Mammary microvascular endothelial cell (primary cell): Measurements from ENCODE around the gene BTN1A1. TPM values are rescaled to one million over a fixed set of nuclear protein-coding genes. Genes with fewer than 3 reads are reported as not detected.

ENCODE experiments used
- total RNA-seq: library from RNA; depleted of rRNA; stranded (reverse); fragments of >200 nt; gene quantifications from 2 replicates; pipeline ENCODE4 v1.2.3, GENCODE V29; 2015

BTN1A1 gene, protein sequence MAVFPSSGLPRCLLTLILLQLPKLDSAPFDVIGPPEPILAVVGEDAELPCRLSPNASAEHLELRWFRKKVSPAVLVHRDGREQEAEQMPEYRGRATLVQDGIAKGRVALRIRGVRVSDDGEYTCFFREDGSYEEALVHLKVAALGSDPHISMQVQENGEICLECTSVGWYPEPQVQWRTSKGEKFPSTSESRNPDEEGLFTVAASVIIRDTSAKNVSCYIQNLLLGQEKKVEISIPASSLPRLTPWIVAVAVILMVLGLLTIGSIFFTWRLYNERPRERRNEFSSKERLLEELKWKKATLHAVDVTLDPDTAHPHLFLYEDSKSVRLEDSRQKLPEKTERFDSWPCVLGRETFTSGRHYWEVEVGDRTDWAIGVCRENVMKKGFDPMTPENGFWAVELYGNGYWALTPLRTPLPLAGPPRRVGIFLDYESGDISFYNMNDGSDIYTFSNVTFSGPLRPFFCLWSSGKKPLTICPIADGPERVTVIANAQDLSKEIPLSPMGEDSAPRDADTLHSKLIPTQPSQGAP
- not detected in 2 replicates for total RNA-seq

DNA sequence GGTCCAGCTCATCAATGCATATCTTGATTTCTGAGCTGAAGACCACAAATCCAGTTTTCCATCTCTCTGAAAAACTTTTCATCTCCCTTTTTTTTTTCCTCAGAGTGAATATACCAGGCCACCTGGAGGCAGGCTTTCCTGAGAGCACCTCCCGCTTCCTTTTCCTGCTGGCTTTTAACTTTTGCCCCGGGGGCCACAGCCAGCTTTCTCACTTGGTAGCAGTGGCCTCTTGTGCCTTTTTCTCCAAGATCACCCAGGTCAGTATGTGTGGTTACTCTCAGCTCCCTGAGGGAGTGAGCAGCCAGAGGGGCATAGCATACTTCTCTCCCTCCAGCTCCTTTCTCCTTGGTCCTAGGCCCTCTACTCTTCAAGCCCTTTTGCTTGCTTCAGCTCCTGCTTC is at the start of gene BTN1A1:
Gene BTN1A1 (plus strand): TSS at position 202 of the 400 bp plus-strand sequence. CDS start 984 bp downstream, outside the sequence.

DNA sequence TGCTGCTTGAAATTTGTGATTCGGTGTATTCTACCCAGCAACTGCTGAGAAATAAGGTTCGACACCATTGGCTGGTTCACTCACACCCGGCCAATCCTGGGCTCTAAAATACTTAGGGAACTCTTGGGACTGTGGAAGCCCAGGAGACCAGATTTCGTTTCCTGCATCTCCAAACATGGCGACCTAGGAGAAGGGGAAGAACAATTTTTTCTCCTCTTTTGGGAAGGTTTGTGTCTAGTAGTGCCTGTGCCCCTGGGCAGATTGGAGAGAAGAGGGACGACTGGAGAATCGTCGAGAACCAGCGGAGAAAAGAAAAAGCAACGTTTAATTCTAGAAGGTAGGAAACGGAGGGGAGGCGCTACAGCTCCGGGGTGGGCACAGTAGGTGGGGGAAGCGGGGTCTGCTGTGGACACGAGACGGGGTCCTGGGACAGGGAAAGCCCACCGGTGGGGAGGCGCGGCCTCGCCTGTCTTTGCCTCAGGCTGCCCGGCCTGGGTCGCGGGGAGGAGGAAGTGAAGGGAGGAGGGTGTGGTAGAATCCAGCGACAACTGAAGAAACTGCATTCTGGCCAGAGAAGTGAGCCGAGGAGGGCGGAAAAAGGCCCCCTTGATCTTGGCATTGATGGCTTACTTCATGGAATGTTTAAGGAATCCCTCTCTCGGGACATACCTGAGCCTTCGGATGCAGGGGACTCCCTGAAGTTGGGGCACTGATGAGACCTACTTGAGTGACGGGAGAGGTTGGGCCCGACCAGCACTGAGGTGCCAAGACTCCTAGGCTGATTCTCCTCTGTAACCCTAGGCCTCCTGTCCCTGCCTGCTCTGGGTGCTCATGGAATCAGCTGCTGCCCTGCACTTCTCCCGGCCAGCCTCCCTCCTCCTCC is 42.1 kb upstream of the BTN1A1 start, which contains the start of gene BTN2A1:
Gene BTN2A1 (plus strand): TSS at position 150 of the 883 bp plus-strand sequence. CDS start 682 bp downstream, at position 832.

DNA sequence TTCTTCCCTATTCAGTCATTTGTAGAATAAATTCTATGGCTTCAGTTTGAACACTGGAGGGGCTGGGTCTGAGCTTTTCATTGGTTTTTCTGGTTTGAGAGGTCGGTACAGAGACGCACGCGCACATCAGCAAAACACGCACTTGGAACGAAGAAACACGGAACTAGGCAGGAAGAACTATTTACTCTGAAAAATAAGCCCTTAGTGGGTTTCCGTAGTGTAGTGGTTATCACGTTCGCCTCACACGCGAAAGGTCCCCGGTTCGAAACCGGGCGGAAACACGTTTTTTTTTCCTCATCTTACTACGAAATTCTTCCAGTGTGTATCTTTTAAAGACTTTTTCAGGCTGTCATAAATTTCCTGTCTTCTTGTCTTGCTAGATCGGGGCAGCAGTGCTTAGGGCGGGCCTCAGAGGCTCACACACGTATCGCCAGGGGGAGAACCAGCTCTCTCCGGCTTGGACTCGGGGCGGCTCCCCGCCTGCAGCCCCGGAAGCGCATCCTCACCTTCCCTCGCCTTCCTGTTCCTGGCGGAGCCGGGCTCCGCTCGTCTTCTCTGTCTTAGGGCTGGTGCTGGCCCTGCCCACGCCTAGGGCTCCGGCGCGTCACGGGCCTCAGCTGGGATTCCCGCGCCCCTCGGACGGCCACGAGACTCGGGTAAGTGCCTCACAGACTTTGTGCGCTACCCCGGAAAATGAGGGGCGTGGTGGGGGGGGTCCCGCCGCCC is 37.9 kb downstream of the BTN1A1 start, which contains the start of gene HMGN4:
Gene HMGN4 (plus strand): TSS at position 521 of the 726 bp plus-strand sequence. CDS start 6,841 bp downstream, outside the sequence.

Other genes starting within 250 kb of the BTN1A1 start
- gene BTN3A2, start 135.1 kb upstream of the BTN1A1 start, total RNA-seq = 27.1 and 28.3 TPM in 2 replicates
- 7.2 and 10.6 TPM in 2 replicates for gene BTN2A2, start 117.2 kb upstream of the BTN1A1 start, total RNA-seq
- gene BTN3A1, start 98.0 kb upstream of the BTN1A1 start, total RNA-seq = 13.7 and 18.3 TPM in 2 replicates
- gene BTN3A3, start 59.8 kb upstream of the BTN1A1 start, total RNA-seq = 19.0 and 20.3 TPM in 2 replicates
- 6.6 and 7.9 TPM in 2 replicates for gene BTN2A1, start 42.3 kb upstream of the BTN1A1 start, total RNA-seq
- gene HMGN4, start 38.1 kb downstream of the BTN1A1 start, total RNA-seq = 63.8 and 68.4 TPM in 2 replicates
- gene ABT1, start 96.7 kb downstream of the BTN1A1 start, total RNA-seq = 19.4 and 22.6 TPM in 2 replicates
- gene ZNF322, start 159.4 kb downstream of the BTN1A1 start, total RNA-seq = 8.2 and 8.5 TPM in 2 replicates